A204.1 (cell line): ENCODE results near the gene TMPRSS6.

Experiments
- FAIRE-seq: peaks from 2 replicates; lab custom pipeline; 2012; peaks lifted over from hg19 to GRCh38; lab: Jason Lieb, UNC

TMPRSS6 gene

DNA sequence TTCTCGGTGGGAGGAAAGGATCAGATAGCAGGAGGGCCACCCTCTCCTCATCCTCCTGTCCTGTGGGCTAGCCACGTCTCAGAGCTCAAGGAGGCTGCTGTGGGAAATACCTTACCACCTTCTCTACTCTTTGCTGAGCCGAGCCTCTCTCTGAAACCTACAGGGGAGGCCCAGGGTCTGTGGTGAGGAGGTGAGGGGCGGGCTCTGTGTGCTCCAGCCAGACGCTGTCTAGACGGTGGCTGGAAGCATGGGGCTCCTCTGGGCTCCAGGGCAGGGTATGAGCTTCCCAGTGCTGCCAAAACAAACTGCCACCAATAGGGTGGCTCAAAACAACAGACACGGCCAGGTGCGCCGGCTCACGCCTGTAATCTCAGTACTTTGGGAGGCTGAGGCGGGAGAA lies 5.5 kb upstream of the TMPRSS6 start:
- no peak for FAIRE-seq

DNA sequence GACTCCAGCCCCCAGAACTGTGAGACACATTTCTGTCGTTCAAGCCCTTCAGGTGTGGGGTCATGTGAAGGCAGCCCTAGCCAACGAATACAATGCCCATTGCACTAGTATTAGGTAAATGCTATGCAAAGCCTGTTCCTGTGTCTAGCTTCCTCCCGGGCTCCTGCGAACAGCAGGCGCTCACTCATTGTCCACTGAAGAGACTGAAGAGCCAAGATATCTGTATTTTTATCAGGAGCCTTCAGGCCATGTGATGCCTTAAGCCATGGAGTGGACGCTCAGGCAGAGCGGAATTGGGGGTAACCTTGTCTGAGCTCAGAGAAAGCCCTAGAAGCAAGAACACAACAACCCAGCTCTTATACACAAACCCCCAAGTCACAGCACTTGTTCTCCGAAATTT lies 4.2 kb upstream of the TMPRSS6 start:
- no peak for FAIRE-seq

DNA sequence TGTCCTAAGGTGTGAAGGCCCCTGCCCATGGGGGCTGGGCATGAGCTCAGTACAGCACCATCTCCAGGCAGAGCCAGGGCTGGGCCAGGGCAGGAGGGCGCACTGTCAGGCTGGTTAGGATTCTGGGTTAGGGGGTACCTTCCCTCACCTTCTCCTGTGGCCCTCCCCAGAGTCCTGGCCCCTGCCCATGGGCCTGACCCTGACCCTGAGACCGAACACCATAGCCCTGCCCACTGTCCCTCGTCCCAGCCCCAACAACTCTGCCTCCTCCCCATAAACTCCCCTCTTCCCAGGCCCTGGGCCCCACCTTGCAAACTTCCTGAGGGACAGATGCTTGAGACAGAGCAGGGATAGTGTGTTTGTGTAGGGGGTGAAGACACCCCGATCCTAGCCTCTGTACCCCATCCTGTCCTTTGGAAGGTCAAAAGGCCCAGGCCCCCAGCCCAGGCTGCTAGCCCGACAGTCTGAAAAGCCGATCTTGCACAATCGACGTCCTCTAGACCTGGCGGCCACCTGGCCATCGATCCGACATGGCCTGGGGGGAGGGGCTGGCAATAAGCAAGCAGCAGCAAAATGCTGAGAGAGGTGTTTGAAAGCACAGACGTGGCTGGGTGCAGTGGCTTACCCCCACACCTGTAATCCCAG lies 2.7 kb upstream of the TMPRSS6 start:
- no peak for FAIRE-seq

DNA sequence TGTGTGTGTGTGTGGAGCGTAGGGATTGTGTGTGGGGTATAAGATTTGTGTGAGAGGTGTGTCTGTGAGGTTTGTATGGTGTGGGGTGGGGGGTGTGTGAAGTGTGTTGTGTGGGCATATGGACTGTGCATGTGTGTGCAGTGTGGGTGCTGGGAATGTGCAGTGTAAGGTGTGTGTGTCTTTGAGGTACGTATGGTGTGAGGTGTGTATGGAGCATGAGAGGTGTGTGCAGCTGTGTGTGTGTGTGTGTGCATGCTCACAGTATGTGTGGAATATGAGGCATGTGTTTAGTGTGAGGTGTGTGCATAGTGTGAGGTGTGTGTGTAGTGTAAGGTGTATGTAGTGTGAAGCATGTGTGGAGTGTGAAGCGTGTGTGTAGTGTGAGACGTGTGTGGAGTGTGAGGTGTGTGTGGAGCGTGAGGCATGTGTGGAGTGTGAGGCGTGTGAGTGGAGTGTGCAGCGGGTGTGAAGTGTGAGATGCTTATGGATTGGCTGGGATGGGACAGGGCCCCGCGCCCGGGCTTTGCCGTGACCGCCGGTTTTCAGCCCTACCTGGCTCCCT lies 1.7 kb upstream of the TMPRSS6 start:
- FAIRE-seq = no peak

DNA sequence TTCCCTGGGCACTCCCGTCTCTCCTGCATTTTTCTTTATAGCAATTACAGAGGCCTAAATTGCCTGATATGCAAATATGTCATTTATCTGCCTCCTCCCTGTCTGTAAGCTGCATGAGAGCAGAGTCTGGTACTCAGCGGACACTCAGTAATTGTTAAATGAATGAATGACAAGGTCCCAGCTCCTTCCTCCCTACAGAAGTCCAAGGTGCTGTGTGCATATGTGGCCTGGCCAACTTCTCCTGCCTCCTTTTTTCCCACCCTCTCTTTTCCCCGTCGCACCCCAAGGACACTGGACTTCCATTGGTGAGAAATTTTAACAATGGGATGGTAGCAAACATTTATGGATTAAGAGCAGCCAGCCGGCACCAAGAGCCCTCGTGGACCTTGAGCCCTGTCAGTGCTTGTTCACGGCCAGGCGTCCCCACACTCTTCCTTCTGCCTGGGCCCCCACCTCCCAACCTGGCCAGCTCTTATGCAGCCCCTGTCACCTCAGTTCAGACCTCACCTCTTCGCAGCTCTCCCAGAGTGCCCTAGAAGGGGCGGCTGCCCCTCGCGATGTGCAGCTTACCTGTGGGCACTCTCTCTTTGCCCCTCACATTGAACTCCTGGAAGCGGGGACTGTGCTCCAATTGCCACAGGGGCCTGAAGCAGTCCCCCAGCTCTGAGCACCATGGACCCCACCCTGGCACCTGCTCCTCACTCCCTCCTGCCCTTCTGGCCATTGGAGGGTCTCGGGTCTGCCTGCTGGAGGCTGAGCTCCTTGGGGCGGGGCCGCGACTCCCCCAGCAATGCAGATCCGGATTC lies 1.5 kb downstream of the TMPRSS6 start:
- no peak for FAIRE-seq

DNA sequence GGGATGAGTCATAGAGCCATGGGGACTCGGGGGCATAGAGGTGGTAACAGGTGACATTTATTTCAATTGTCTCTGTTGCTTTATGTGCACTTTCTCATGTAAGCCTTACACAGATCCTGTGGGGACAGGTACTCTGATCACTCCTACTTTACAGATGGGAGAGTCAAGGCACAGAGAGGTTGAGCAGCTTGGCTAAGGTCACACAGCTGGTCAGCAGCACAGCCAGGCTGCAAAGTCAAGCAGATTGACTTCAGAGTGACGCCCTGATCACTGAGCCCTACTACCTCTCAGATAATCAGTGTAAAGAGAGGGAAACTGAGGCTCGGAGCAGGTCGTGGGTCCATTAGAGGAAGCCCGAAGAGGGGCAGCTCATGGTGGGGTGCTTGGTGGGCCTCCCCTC lies 3.5 kb downstream of the TMPRSS6 start:
- FAIRE-seq = no peak

DNA sequence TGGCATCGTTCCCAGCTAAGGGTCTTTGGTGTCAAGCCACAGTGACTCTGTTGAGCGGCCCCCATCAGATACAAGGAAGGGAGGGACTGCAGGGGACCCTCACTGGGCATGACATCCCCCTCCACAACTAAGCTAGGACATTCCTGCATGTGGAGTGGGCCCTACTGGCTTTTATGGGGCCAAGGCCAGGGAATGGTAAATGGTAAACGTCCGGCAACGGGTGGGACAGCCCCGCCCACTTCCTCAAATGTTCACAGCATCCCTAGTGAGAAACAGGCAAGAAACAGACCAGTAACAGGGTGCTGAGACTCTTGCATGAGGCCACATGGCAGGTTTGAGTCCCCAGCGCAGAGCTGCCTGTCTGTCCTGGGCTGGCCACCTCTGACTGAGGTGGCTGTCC lies 4.4 kb downstream of the TMPRSS6 start:
- no peak for FAIRE-seq

DNA sequence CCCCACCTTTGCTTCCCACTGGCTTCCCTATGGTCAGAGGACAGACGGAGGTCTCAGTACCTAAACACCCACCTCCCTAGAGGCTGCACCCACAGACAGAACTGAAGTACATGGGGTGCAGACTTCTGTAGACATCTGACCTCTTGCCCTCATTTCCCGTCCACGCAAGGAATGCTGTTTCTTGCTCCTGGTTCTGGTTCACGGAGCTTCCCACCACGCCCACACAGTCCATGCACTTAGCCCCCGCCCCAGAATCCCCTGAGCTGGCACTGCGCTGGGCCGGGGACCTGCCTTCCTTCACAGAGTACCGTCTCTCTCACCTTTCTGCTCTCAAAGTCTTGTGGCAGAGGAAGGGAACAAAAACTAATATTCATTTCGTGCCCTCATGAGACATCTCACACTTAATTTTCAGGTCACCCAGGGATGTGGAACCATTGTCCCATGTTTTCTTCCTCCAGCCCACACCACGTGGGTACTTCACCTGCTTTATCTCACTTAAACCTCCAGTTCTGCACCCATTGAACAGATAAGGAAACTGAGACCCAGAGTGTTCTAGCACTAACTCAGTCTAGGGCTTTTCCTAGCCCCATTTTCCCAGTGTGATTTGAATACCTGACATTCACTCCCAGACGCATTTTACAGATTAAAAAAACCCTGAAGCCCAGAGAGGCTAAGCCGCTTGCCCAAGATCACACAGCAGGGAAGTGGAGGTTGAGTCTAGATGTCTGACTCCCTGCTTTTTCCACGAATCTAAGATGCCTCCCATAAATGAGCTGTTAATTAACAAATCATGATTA lies 5.7 kb downstream of the TMPRSS6 start:
- FAIRE-seq = no peak

DNA sequence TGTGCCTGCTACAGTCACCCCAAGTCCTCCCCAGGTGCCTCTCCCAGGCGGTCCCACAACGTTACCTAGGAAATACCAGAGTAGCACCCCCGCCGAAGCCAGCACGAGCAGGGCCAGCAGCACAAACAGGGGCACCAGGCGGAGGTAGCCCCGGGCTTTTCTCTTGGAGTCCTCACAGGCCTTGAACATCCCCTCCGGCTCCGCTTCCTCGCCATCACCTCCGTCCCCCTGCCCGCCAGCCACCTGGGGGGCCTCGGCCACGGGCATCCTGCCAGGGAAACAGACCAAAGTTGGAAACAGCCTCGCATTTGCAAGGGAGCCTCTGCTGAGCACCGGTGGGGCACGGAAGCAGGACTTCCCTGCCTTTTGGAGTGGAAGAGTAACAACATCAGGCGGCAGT lies 6.4 kb downstream of the TMPRSS6 start:
- FAIRE-seq = no peak

DNA sequence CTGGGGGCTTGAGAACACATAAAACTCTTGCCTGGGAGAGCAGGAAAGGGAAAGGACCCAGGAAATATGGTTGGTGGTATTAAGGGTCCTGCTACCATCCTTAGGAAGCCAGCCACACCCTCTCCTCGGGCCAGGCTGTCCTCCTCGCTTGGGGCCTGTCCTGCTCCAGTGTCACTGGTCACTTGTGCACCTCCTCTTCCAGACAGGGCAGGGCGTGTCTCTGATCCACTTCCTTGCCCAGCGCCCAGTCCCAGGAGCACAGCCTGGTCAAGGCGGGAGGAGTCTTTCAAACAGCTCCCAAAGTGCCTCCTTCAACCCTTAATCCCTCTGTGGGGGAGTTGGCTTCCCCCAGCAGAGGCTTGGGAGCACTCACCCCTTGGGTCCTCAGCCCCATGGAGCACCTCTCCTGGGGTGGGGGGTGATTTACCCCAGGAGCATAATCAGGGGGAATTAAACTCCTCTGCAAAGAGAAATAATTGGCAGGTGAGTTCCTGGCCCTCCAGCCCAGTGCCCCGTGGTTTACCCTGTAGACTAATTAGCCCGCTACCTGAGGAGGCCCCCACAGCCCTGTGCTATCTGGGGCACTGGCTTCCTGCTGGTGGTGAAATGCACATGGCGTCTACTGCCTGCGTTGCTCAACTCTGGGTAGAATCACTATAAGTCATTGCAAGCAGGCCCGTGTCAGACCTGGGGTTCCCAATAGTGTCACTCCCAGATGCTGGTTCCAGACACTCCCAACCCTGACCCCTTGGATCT lies 8.0 kb downstream of the TMPRSS6 start:
- no peak for FAIRE-seq

DNA sequence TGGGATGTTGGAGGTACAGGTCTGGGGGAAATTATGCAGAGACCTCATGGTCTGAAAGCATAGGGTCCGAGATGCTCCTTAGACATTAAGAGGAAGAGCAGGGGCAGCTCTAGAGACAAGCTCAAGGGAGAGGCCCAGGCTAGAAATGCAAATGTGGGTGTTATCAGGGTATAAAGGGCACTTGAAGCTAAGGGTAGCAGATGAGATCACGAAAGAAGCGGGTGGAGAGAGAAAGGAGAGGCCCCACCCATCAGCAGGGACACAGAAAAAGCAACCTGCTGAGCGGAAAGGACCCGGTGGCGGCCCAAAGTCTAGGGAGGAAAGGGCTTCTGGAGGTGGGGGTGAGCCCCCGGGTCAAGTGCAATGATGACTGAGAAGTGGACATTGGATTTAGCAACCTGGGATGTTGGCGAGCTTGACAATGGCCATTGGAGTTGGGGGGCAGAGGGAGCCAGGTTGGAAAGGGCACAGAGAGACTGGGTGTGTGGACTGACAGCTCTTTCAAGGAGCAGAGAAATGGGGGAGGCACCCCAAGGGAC lies 8.9 kb downstream of the TMPRSS6 start:
- FAIRE-seq = no peak

DNA sequence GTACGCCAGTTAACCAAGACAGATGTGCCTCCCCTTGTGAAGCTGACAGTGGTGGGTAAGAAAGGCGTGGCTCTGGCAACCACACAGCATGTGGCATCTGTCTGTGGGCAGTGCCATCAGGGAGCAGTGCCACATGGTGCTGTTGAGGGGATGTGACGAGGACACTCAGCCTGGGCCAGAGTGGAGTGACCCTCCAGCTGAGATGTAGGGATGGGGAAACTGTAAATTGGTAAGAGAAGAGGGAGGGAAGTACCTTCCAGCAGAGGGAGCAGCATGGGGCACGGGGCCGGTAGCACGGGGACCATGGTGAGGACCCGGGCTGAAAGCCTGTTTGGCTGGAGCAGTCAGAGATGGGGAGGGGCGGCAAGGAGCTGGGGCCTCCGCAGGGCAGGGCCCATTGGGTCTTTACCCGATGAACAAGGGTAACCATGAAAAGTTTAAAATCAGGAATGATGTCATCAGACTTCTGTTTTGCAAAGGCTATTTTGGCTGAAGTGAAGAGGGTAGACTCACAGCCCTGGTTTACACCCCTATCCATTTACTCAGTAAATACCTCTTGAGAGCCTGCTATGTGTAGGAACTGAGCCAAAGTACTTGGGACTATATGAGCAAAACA lies 10.4 kb downstream of the TMPRSS6 start:
- FAIRE-seq = no peak

DNA sequence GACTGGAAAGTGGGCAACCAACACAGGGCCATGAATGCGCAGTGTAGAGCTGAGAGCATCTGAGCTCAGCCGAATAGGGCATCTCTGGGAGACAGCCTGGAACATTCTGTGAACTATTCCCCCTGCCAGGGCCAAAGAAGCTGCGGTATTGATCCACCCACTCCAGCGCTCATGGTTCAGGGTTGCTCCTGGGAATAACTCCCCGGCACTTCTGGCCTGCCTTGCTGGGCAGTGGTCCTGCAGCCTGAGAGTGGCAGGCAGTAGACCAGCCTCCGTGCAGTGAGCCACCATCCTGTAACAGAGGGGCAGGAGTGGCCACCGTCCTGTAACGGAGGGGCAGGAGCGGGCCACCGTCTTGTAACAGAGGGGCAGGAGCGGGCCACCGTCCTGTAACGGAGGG lies 12.2 kb downstream of the TMPRSS6 start:
- FAIRE-seq = no peak

DNA sequence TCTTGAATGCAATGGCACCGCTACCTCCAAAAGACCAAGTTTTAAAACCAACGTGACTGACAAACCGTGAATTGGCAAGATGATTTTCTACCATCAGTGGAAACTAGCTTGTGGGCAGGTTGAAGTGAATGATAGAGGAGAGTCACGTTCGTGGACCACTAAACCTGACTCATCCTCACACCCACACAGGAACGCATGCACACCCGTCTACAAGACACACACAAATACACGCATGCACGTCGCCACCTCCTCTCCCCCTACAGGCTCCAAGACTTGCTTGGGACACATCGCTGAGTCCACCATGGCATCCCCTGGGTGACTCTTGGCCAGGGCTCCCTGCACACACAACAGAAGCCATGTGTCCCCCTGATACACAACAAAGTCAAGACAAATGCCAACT lies 14.4 kb downstream of the TMPRSS6 start:
- FAIRE-seq = no peak

DNA sequence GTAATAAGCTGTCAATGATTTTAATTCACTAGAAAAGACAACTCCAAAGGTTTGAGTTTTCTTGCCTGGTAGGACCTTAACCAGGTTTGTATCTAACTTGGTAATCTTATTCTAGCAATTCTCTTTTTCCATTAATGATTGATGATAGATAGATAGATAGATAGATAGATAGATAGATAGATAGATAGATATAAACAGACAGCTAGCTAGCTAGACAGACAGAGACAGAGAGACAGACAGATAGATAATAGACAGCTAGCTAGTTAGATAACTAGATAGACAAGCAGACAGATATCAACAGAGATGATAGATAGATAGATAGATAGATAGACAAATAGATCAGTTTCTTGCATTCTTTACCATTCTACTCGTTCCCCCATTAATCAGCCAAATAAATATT lies 15.3 kb downstream of the TMPRSS6 start:
- FAIRE-seq = no peak

DNA sequence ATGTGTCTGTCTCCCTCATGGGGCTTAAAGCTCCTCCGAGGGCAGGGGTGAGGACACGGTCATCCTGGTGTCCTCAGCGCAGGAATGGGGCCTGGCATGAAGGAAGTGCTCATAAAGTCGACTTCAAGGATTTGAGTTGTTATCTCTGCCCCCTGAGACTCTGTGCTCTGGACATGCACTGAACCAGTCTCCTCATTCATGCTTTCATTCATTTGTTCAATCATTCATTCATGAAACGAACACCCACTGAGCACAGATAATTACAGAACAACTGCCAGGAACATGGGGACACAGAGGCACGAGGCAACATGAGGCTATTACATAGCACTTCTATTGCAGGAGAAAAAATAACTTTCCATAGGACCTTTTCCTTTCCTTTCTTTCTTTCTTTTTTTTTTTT lies 16.5 kb downstream of the TMPRSS6 start:
- no peak for FAIRE-seq

DNA sequence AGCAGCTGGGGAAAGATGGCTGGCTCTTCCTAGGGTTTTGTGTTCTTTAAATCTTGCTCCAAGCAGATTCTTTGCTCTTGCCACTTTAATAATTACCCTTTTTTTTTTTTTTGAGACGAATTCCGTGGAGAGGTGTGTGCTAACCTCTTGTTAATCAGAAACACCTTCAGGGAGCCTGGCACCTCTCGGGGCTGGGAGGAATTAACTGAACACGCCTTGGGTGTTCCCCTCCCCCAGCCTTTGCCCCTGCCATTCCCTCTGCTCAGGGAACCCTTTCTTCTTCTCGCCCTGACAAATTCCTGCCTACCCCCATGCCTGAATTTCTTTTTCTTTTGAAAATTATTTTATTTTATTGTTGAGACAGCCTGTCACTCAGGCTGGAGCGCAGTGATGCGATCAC lies 17.5 kb downstream of the TMPRSS6 start:
- no peak for FAIRE-seq

DNA sequence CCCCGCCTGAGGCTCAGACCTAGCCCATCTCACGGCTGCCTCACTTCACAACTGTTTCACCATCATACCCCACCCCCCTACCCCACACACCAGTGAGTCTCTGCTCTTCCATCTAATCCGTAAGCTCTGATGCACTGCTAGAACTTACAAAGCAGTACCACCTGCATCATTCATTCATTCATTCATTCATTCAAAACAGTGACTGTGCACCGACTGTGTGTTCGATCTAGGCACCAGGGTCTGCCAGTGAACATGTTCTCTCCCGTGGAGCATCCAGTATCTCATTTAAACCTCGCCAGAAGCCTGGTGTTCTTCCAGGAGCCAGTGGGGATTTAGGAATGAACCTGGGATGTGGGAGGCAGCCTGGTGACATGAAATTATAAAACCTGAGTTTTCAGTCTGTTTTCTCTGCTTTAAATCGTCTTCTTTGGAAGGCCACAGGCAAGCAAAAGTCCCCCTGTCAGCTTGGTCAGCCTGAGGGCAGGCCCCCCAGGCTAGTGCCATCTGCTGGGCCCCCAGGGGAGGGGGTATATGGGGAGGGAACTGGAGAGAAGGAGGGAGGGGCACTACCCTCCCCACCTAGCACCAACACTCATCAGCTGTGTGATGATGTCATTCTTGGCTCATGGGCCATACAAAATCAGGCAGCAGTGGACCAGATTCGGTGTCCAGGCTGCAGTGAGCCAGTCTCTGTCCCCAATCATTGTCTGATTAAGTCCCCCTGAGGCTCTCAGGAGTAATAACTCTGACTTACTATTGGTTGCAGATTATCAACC lies 18.4 kb downstream of the TMPRSS6 start:
- no peak for FAIRE-seq

DNA sequence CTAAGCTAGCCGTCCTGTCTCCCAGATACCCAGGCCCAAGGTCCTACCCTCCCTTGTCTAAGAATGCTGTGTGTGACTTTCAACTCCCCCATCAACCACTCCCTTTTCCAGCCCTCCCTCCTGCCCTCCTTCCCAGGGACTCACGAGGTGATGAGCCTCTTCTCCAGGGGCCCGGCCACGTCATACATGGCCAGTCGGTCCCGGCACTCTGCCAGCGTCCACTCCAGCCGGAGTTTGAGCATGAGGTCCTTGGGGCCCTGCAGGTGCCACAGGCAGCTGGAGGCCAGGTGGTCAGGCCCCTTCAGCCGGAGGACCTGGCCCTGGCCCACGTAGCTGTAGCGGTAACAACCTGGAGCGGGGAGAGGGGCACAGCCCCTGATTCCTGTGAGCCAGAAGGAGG lies 20.1 kb downstream of the TMPRSS6 start:
- no peak for FAIRE-seq

DNA sequence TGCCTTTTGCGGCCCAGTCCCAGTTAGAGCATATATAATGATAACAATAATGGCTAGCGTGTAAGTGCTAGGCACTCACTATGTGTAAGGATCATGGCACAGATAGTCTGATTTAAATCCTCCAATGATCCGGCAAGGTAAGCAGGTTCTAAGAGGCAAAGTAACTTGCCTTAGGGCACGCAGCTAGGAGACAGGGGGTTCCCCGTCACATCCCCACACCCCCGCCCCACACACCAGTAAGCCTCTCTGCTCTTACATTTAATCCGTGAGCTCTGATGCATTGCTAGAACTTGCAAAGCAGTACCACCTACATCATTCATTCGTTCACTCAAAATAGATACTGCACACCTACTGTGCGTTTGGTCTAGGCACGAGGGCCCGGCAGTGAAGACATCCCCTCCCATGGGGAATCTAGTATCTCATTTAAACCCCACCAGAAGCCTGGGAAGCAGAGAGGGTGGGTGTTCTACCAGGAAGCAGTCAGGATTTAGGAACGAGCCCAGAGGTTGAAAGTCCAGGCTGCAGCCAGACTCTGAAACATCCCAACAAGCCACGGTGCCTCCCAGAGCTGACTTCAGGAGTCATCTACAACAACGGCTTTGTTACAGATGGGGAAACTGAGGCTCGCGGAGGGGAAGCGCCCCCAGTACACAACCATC lies 20.6 kb downstream of the TMPRSS6 start:
- FAIRE-seq = no peak
